HCT116 (cell line): ENCODE measurements around the gene ZFX. TPM values are rescaled to one million over a fixed set of nuclear protein-coding genes. Genes with fewer than 3 reads are reported as not detected.
"Not testable (repeated sequence)": the region's sequence is repeated elsewhere in the genome, so short reads cannot be mapped to it uniquely, and the experiment has no call there.

Source experiments
- ATAC-seq: fragments of 200-7000 bp; cut with Tn5 transposase; 2 replicates; pipeline ENCODE4 v1.9.1; 2020; ENCODE audit warnings: mild to moderate bottlenecking, moderate library complexity
- BruUV-seq: library from RNA; stranded (reverse); fragments of 400-500 nt; replicated peaks from 2 replicates; lab custom pipeline; 2021; lab: Mats Ljungman, UMichigan
- CTCF ChIA-PET: fragments of 300-600 bp; sonication (Branson Sonifier 250); formaldehyde crosslinking; loops from one replicate; lab custom pipeline; 2021; ENCODE audit warnings: antibody characterized with exemption; lab: Charles Lee
- POLR2A ChIA-PET: fragments of 300-600, 350-600 bp; sonication (Branson Sonifier 250); formaldehyde crosslinking; loops from one replicate; lab custom pipeline; 2021; ENCODE audit warnings: antibody characterized with exemption; lab: Charles Lee
- RAD21 ChIA-PET, 2 experiments: fragments of 300-600 bp; sonication (Branson Sonifier 250); formaldehyde crosslinking; loops; one replicate each; lab custom pipeline; 2023; ENCODE audit warnings: low total read pairs in 2 of 2; ENCODE audit not compliant: uncharacterized antibody in 2 of 2, unreplicated experiment in 2 of 2, low non-redundant PET in 1 of 2; lab: Charles Lee
- DNase-seq: peaks from one replicate; pipeline ENCODE4 v3.0.0-alpha.2; 2010; ENCODE audit warnings: low read depth, low spot score
- H2AFZ ChIP-seq: fragments of 200-600 bp; shearing (Covaris generic), sonication (generic); 2 replicates; pipeline ENCODE4 v1.6.1; 2017; ENCODE audit warnings: low read depth, mixed run types, mixed read lengths, antibody characterized with exemption, low read length; ENCODE audit not compliant: poor library complexity, severe bottlenecking
- H3K27ac ChIP-seq: 2 replicates; pipeline ENCODE4 v1.5.1; 2012; ENCODE audit warnings: low read depth, low read length
- H3K27me3 ChIP-seq: fragments of 200-600 bp; sonication (generic); 2 replicates; pipeline ENCODE4 v1.6.1; 2016; ENCODE audit warnings: mixed run types, low read length, mixed read lengths; ENCODE audit not compliant: insufficient read depth
- H3K36me3 ChIP-seq, 2 experiments: fragments of 200-500 bp in 1 of 2; fragments of 200-600 bp in 1 of 2; sonication (Bioruptor generic) in 1 of 2; sonication (generic) in 1 of 2; 2 replicates each; pipeline versions ENCODE4 v1.5.1 to v1.6.1; 2014 to 2016; ENCODE audit warnings: low read length in 2 of 2, inconsistent platforms in 1 of 2, mixed read lengths in 1 of 2, mixed run types in 1 of 2; ENCODE audit not compliant: insufficient read depth in 2 of 2, control insufficient read depth in 1 of 2
- H3K4me1 ChIP-seq, 2 experiments: fragments of 200-600 bp in 1 of 2; sonication (generic) in 1 of 2; 2 replicates each; pipeline versions ENCODE4 v1.5.1 to v1.6.1; 2012 to 2017; ENCODE audit warnings: low read length in 2 of 2, inconsistent platforms in 1 of 2, mild to moderate bottlenecking in 1 of 2, mixed read lengths in 1 of 2, mixed run types in 1 of 2, moderate library complexity in 1 of 2; ENCODE audit not compliant: insufficient read depth in 2 of 2, control insufficient read depth in 1 of 2
- H3K4me2 ChIP-seq: fragments of 200-600 bp; sonication (generic); 2 replicates; pipeline ENCODE4 v1.6.1; 2017; ENCODE audit warnings: mixed run types, low read length, mixed read lengths
- H3K4me3 ChIP-seq, 2 experiments: fragments of 200-600 bp in 1 of 2; sonication (generic) in 1 of 2; replicated peaks in 1 of 2; 2 replicates each; pipeline ENCODE4 v1.5.1; 2011 to 2016; ENCODE audit warnings: low read length in 2 of 2, control low read depth in 1 of 2, low read depth in 1 of 2, mild to moderate bottlenecking in 1 of 2, mixed read lengths in 1 of 2, mixed run types in 1 of 2
- H3K79me2 ChIP-seq: fragments of 200-600 bp; sonication (generic); 2 replicates; pipeline ENCODE4 v1.6.1; 2017; ENCODE audit warnings: mild to moderate bottlenecking, mixed run types, low read length, moderate library complexity, mixed read lengths; ENCODE audit not compliant: insufficient read depth
- H3K9ac ChIP-seq: fragments of 200-600 bp; sonication (generic); 2 replicates; pipeline ENCODE4 v1.6.1; 2016; ENCODE audit warnings: low read length, mixed read lengths
- H3K9me2 ChIP-seq: fragments of 200-600 bp; sonication (generic), shearing (Covaris generic); 2 replicates; pipeline ENCODE4 v1.6.1; 2017; ENCODE audit warnings: mixed run types, mild to moderate bottlenecking, moderate library complexity; ENCODE audit not compliant: insufficient read depth
- H3K9me3 ChIP-seq, 2 experiments: fragments of 200-500 bp in 1 of 2; fragments of 200-600 bp in 1 of 2; sonication (Bioruptor generic) in 1 of 2; sonication (generic) in 1 of 2; 2 replicates each; pipeline ENCODE4 v1.6.1; 2014 to 2017; ENCODE audit warnings: low read length in 2 of 2, mixed read lengths in 2 of 2, inconsistent platforms in 1 of 2, low read depth in 1 of 2, mild to moderate bottlenecking in 1 of 2, mixed run types in 1 of 2, moderate library complexity in 1 of 2; ENCODE audit not compliant: control insufficient read depth in 1 of 2, insufficient read depth in 1 of 2
- H4K20me1 ChIP-seq: fragments of 200-600 bp; sonication (generic), shearing (Covaris generic); 2 replicates; pipeline ENCODE4 v1.6.1; 2017; ENCODE audit warnings: mixed run types, mild to moderate bottlenecking, moderate library complexity; ENCODE audit not compliant: insufficient read depth
- ATF3 ChIP-seq: IDR thresholded peaks from 2 replicates; pipeline ENCODE4 v1.6.1; 2012
- CBX3 ChIP-seq: IDR thresholded peaks from 2 replicates; pipeline ENCODE4 v1.6.1; 2012; ENCODE audit warnings: low read depth
- ELF1 ChIP-seq: IDR thresholded peaks from 2 replicates; pipeline ENCODE4 v1.6.1; 2012; ENCODE audit warnings: low read depth, borderline replicate concordance
- EZH2 ChIP-seq: fragments of 200-600 bp; sonication (generic); IDR thresholded peaks from 2 replicates; pipeline ENCODE4 v1.6.1; 2017; ENCODE audit warnings: antibody characterized with exemption, mixed run types
- EZH2phosphoT487 ChIP-seq: fragments of 200-600 bp; IDR thresholded peaks from 2 replicates; pipeline ENCODE4 v1.6.1; 2018; ENCODE audit warnings: antibody characterized with exemption, borderline replicate concordance
- MAX ChIP-seq: IDR thresholded peaks from 2 replicates; pipeline ENCODE4 v1.6.1; 2012
- POLR2AphosphoS5 ChIP-seq: IDR thresholded peaks from 2 replicates; pipeline ENCODE4 v1.6.1; 2011; ENCODE audit warnings: mild to moderate bottlenecking, low read depth, low read length, moderate library complexity
- REST ChIP-seq: IDR thresholded peaks from 2 replicates; pipeline ENCODE4 v1.6.1; 2012; ENCODE audit warnings: low read depth
- SP1 ChIP-seq: IDR thresholded peaks from 2 replicates; pipeline ENCODE4 v1.6.1; 2012; ENCODE audit warnings: low read depth
- SRF ChIP-seq: IDR thresholded peaks from 2 replicates; pipeline ENCODE4 v1.6.1; 2012; ENCODE audit warnings: low read depth
- ZFX ChIP-seq: fragments of 450-650 bp; IDR thresholded peaks from 2 replicates; pipeline ENCODE4 v1.6.1; 2017
- ZNF274 ChIP-seq: fragments of 200-500 bp; sonication (Bioruptor generic); IDR thresholded peaks from 2 replicates; pipeline ENCODE4 v1.6.1; 2014; ENCODE audit warnings: mild to moderate bottlenecking, low read depth, low read length, inconsistent platforms
- intact Hi-C: fragments of 100-400 bp; cut with micrococcal nuclease; formaldehyde crosslinking; loops from 2 replicates; pipeline ENCODE4 v1.10.0; 2022
- total RNA-seq: library from RNA; stranded (reverse); gene quantifications from one replicate; pipeline ENCODE4 v1.2.1, GENCODE V29; 2021; ENCODE audit not compliant: unreplicated experiment

The ZFX gene
- total RNA-seq, 1 experiment from 2014 or later = 28.1 TPM

DNA sequence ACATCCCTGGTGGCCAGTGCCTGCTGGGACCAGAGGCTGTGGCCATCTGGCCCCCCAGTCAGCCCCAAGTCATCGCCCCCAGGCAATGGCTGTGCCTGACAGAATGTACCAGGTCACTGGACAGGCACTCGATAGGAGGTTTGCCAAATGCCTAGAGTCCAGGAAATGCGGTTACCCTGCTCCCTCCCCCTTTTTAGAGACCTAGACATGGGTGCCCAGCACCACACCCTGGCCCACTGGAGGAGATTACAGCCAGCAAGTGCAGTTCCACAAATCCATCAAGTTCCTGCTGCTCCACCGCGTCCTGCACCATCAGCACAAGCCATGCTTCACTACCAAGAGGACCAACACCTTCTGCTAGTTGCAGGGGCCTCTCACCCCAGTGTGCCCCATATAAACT lies 16.2 kb upstream of the ZFX start (continued):
- TF ChIP-seq REST = no peak
- TF ChIP-seq SP1 = no peak

- H4K20me1 ChIP-seq, DNase-seq, H3K27ac ChIP-seq, H3K4me3 ChIP-seq, intact Hi-C loops, BruUV-seq, POLR2A ChIA-PET, H3K9ac ChIP-seq, H3K9me3 ChIP-seq, H3K4me1 ChIP-seq, ATAC-seq, H3K9me2 ChIP-seq, RAD21 ChIA-PET, H3K27me3 ChIP-seq, H3K4me2 ChIP-seq, H2AFZ ChIP-seq, CTCF ChIA-PET, H3K79me2 ChIP-seq, H3K36me3 ChIP-seq: not testable (repeated sequence)
These were observed 13.8 kb upstream of the ZFX start for GRCh38 chrX:24135768-24136167.

DNA sequence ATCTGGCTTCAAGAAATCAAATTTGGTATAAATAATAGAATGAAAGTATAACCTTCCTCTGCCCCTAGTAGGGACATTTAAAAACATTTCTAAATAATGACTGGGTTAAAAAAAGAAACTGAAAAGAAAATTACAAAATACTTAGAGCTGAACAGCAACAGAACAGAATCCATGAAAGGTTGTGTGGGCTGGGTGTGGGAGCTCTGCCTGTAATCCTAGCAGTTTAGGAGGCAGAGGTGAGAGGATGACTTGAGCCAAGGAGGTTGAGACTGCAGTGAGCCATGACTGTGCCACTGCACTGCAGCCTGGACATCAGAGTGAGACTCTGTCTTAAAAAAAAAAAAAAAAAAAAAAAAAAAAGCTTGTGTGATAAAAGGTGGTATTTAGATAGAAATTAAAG lies 12.3 kb upstream of the ZFX start:
- H3K27ac ChIP-seq = no peak overlapping the region
- POLR2A ChIA-PET = no interaction called here
- DNase-seq (no peak), ATAC-seq (no peak)
- H3K4me2 ChIP-seq = no peak overlapping the region
- no TSS peak for BruUV-seq
- intact Hi-C loops = no loop called here
- H3K9me2 ChIP-seq = no peaks in the 10 kb centered on the region
- H3K27me3 ChIP-seq = no peaks in the 10 kb centered on the region
- no peaks in the 10 kb centered on the region for H3K36me3 ChIP-seq
- no peak overlapping the region for H3K9ac ChIP-seq
- H3K4me3 ChIP-seq = no peak overlapping the region
- RAD21 ChIA-PET = no interaction called here
- no peaks in the 10 kb centered on the region for H3K9me3 ChIP-seq
- H4K20me1 ChIP-seq = no peaks in the 10 kb centered on the region
- CTCF ChIA-PET = no interaction called here
- H2AFZ ChIP-seq = no peak overlapping the region
- no peaks in the 10 kb centered on the region for H3K4me1 ChIP-seq
- H3K79me2 ChIP-seq = no peaks in the 10 kb centered on the region
- TF ChIP-seq ZFX (no peak), SRF (no peak), POLR2AphosphoS5 (no peak), MAX (no peak), REST (no peak), EZH2 (no peak), ATF3 (no peak), SP1 (no peak), EZH2phosphoT487 (no peak), ELF1 (no peak), CBX3 (no peak), ZNF274 (no peak)
